Hepatocyte (in vitro differentiated cells): ENCODE measurements around the gene ZNF454.

Source experiments
- EZH2 ChIP-seq: fragments of 200-600 bp; sonication (generic); IDR thresholded peaks from 2 replicates; pipeline ENCODE4 v1.6.1; 2016; ENCODE audit warnings: antibody characterized with exemption, mild to moderate bottlenecking, borderline replicate concordance
- EZH2phosphoT487 ChIP-seq: fragments of 200-600 bp; sonication (generic); IDR thresholded peaks from one replicate; pipeline ENCODE4 v1.6.1; 2018; ENCODE audit warnings: antibody characterized with exemption, mild to moderate bottlenecking, low read depth, moderate library complexity; ENCODE audit not compliant: unreplicated experiment, severe bottlenecking

DNA sequence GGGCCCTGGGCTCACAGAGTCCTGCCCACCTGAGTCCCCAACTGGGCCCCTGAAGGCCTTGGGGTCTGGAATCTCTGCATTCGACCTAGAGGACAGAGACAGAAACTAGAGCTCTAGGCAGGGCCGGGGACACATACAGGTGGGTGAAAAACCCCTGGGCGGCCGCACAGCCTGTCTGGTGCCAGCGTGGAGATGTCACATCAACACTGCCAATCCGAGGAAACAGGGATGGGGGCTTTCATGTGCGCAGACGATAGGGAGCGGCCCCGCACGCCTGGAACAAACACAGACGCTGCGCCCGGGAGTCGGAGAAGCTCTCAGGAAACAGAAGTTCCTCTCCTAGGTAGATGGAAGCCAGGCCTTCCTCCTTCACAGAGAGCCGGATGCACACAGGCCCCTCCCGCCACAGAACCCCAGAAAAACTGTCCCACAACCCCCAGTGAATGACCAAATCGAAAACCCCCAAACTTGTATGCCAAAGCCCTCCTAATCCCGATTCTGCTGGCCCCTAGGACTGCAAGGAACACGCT is 52.3 kb downstream of the ZNF454 start:
- no peak for TF ChIP-seq EZH2
- no peak for TF ChIP-seq EZH2phosphoT487
